K562 (cell line): Measurements from ENCODE around the gene SUMO3. TPM values are rescaled to one million over a fixed set of nuclear protein-coding genes. Genes with fewer than 3 reads are reported as not detected.

ENCODE experiments used
- ATAC-seq: fragments of 200-7000 bp; cut with Tn5 transposase; 3 replicates; pipeline ENCODE4 v1.9.1; 2020; ENCODE audit warnings: moderate library complexity
- BruUV-seq: library from RNA; stranded (reverse); fragments of 400-500 nt; replicated peaks from 2 replicates; lab custom pipeline; 2021; lab: Mats Ljungman, UMichigan
- CTCF ChIA-PET: fragments of 300-600 bp; formaldehyde crosslinking; extraction: SDS; loops from one replicate; lab custom pipeline; 2021; ENCODE audit warnings: low intra/inter-chr PET ratio; lab: Yijun Ruan, JAX
- POLR2A ChIA-PET: fragments of 300-600, 350-650 bp; sonication (Branson Sonifier 250); formaldehyde crosslinking; extraction: SDS; loops from one replicate; lab custom pipeline; 2021; ENCODE audit warnings: antibody characterized with exemption, inconsistent platforms; lab: Yijun Ruan, JAX
- DNase-seq, 4 experiments: peaks; one replicate each; pipeline versions ENCODE4 v3.0.0 to v3.0.0-alpha.2; 2011 to 2018; ENCODE audit warnings: low spot score in 3 of 4, mixed read lengths in 3 of 4; ENCODE audit errors: extremely low read depth in 1 of 4
- FAIRE-seq: peaks from 2 replicates; lab custom pipeline; 2011; peaks lifted over from hg19 to GRCh38; lab: Jason Lieb, UNC
- H2AFZ ChIP-seq: 2 replicates; pipeline ENCODE4 v1.6.0; 2011; ENCODE audit warnings: low read depth, low read length, control low read depth, inconsistent platforms
- H3K27ac ChIP-seq: fragments of 200-600 bp; 3 replicates; pipeline ENCODE4 v1.8.0; 2011; ENCODE audit warnings: low read depth, mild to moderate bottlenecking, control low read depth, inconsistent platforms, low read length, moderate library complexity, mixed read lengths; ENCODE audit errors: extremely low read depth
- H3K27me3 ChIP-seq, 2 experiments: fragments of 300-600 bp in 1 of 2; 2 replicates in 1 of 2; 3 replicates in 1 of 2; pipeline versions ENCODE4 v1.6.0 to v1.8.0; 2011; ENCODE audit warnings: inconsistent platforms in 2 of 2, low read length in 2 of 2, mild to moderate bottlenecking in 1 of 2, mixed read lengths in 1 of 2, moderate library complexity in 1 of 2; ENCODE audit not compliant: control insufficient read depth in 2 of 2, insufficient read depth in 2 of 2
- H3K36me3 ChIP-seq: fragments of 300-600 bp; 3 replicates; pipeline ENCODE4 v1.8.0; 2011; ENCODE audit warnings: mild to moderate bottlenecking, low read length, inconsistent platforms; ENCODE audit not compliant: control insufficient read depth, insufficient read depth
- H3K4me1 ChIP-seq, 2 experiments: fragments of 200-600 bp in 1 of 2; replicated peaks in 1 of 2; 2 replicates in 1 of 2; 3 replicates in 1 of 2; pipeline versions ENCODE4 v1.5.1 to v1.8.0; 2011; ENCODE audit warnings: inconsistent platforms in 2 of 2, low read length in 2 of 2, mild to moderate bottlenecking in 1 of 2, mixed read lengths in 1 of 2, moderate library complexity in 1 of 2; ENCODE audit not compliant: control insufficient read depth in 2 of 2, insufficient read depth in 2 of 2
- H3K4me2 ChIP-seq: 2 replicates; pipeline ENCODE4 v1.6.1; 2011; ENCODE audit warnings: low read length, control low read depth, inconsistent platforms, mixed read lengths; ENCODE audit not compliant: insufficient read depth
- H3K4me3 ChIP-seq: fragments of 200-600 bp; sonication (generic), shearing (Covaris generic); 2 replicates; pipeline ENCODE4 v1.5.1; 2016; ENCODE audit warnings: control low read depth, inconsistent platforms
- H3K79me2 ChIP-seq: fragments of 200-600 bp; 3 replicates; pipeline ENCODE4 v1.8.0; 2011; ENCODE audit warnings: low read length, inconsistent platforms; ENCODE audit not compliant: control insufficient read depth, insufficient read depth
- H3K9ac ChIP-seq, 2 experiments: 2 replicates each; pipeline versions ENCODE4 v1.6.0 to v1.6.1; 2011; ENCODE audit warnings: low read depth in 2 of 2, low read length in 2 of 2, control low read depth in 1 of 2, inconsistent platforms in 1 of 2, mild to moderate bottlenecking in 1 of 2, mixed read lengths in 1 of 2; ENCODE audit not compliant: insufficient read depth in 1 of 2
- H3K9me1 ChIP-seq: one replicate; pipeline ENCODE4 v1.6.0; 2011; ENCODE audit warnings: inconsistent platforms, mild to moderate bottlenecking, low read length, moderate library complexity; ENCODE audit not compliant: control insufficient read depth, insufficient read depth
- H3K9me3 ChIP-seq: replicated peaks from 2 replicates; pipeline ENCODE4 v1.5.1; 2011; ENCODE audit warnings: low read depth, low read length, inconsistent platforms; ENCODE audit not compliant: control insufficient read depth, insufficient read depth
- H4K20me1 ChIP-seq: replicated peaks from 2 replicates; pipeline ENCODE4 v1.6.1; 2011; ENCODE audit warnings: low read length, inconsistent platforms, mixed read lengths; ENCODE audit not compliant: control insufficient read depth, insufficient read depth
- ASH1L ChIP-seq: fragments of 450-650 bp; IDR thresholded peaks from 2 replicates; pipeline ENCODE4 v1.6.1; 2018; ENCODE audit warnings: borderline replicate concordance, mild to moderate bottlenecking, low read depth; ENCODE audit not compliant: partially characterized antibody
- BCL6 ChIP-seq: fragments of 250-450 bp; sonication (Bioruptor Pico); IDR thresholded peaks from 2 replicates; pipeline ENCODE4 v1.4.0; 2020
- CBX1 ChIP-seq: sonication (generic); IDR thresholded peaks from 2 replicates; pipeline ENCODE4 v1.6.1; 2016; ENCODE audit warnings: antibody characterized with exemption, low read depth, mild to moderate bottlenecking
- CHD1 ChIP-seq: fragments of 200-600 bp; sonication (generic); IDR thresholded peaks from one replicate; pipeline ENCODE4 v1.6.1; 2012; ENCODE audit warnings: mild to moderate bottlenecking, moderate library complexity, low read length, inconsistent platforms
- JUN ChIP-seq, 2 experiments: sonication (generic) in 1 of 2; formaldehyde crosslinking in 1 of 2; IDR thresholded peaks; 2 replicates each; pipeline versions ENCODE4 v1.6.1 to v1.8.0; 2012 to 2022; ENCODE audit warnings: borderline replicate concordance in 2 of 2, mild to moderate bottlenecking in 2 of 2, improper control_type of control experiment in 1 of 2, low read depth in 1 of 2, low read length in 1 of 2, missing genetic modification reagents in 1 of 2
- JUND ChIP-seq, 2 experiments: IDR thresholded peaks; 2 replicates in 1 of 2; 3 replicates in 1 of 2; pipeline ENCODE4 v1.6.1; 2011; ENCODE audit warnings: borderline replicate concordance in 2 of 2, low read depth in 2 of 2, low read length in 2 of 2, improper control_type of control experiment in 1 of 2, missing biosample characterization in 1 of 2, missing genetic modification characterization in 1 of 2, missing genetic modification reagents in 1 of 2
- KDM4B ChIP-seq, 2 experiments: fragments of 450-650 bp in 1 of 2; sonication (generic) in 1 of 2; IDR thresholded peaks; 2 replicates each; pipeline ENCODE4 v1.6.1; 2016 to 2017; ENCODE audit warnings: borderline replicate concordance in 2 of 2, antibody characterized with exemption in 1 of 2, low read depth in 1 of 2, mild to moderate bottlenecking in 1 of 2
- KHSRP ChIP-seq: fragments of 450-650 bp; IDR thresholded peaks from 2 replicates; pipeline ENCODE4 v1.6.1; 2017
- MIER1 ChIP-seq: fragments of 450-650 bp; IDR thresholded peaks from 2 replicates; pipeline ENCODE4 v1.6.1; 2016; ENCODE audit warnings: antibody characterized with exemption, mild to moderate bottlenecking, low read depth
- NCOA4 ChIP-seq: fragments of 450-650 bp; IDR thresholded peaks from 2 replicates; pipeline ENCODE4 v1.6.1; 2018; ENCODE audit warnings: mild to moderate bottlenecking; ENCODE audit not compliant: partially characterized antibody
- POLR2AphosphoS5 ChIP-seq: IDR thresholded peaks from 2 replicates; pipeline ENCODE4 v1.6.1; 2011; ENCODE audit warnings: mild to moderate bottlenecking, low read depth, low read length, moderate library complexity; ENCODE audit not compliant: control insufficient read depth, insufficient read depth
- POLR2B ChIP-seq: fragments of 450-650 bp; IDR thresholded peaks from 2 replicates; pipeline ENCODE4 v1.6.1; 2018; ENCODE audit warnings: low read depth; ENCODE audit not compliant: partially characterized antibody
- POLR2H ChIP-seq: IDR thresholded peaks from 2 replicates; pipeline ENCODE4 v1.6.1; 2016; ENCODE audit warnings: missing genetic modification characterization, low read depth, mild to moderate bottlenecking, control low read depth, missing compliant biosample characterization, moderate library complexity
- SMAD1 ChIP-seq: fragments of 150-350 bp; IDR thresholded peaks from 2 replicates; pipeline ENCODE4 v1.6.1; 2014; ENCODE audit warnings: low read length, low read depth; ENCODE audit not compliant: partially characterized antibody
- STAT5B ChIP-seq: fragments of 250-450 bp; sonication (Bioruptor Pico); IDR thresholded peaks from 2 replicates; pipeline ENCODE4 v1.8.0; 2021; ENCODE audit warnings: mild to moderate bottlenecking, inconsistent platforms
- ZBTB9 ChIP-seq: fragments of 450-650 bp; formaldehyde crosslinking; IDR thresholded peaks from 2 replicates; pipeline ENCODE4 v1.4.0; 2020; ENCODE audit warnings: mild to moderate bottlenecking, moderate library complexity
- ZNF140 ChIP-seq: fragments of 250-450 bp; sonication (Bioruptor Pico); IDR thresholded peaks from 2 replicates; pipeline ENCODE4 v1.8.0; 2021; ENCODE audit warnings: moderate library complexity, mild to moderate bottlenecking, inconsistent platforms
- ZNF263 ChIP-seq: sonication (generic); formaldehyde crosslinking; IDR thresholded peaks from 2 replicates; pipeline ENCODE4 v1.8.0; 2022; ENCODE audit warnings: mild to moderate bottlenecking, missing genetic modification reagents, borderline replicate concordance
- ZNF277 ChIP-seq: fragments of 250-450 bp; sonication (Bioruptor Pico); IDR thresholded peaks from 2 replicates; pipeline ENCODE4 v1.8.0; 2022; ENCODE audit warnings: inconsistent platforms, mild to moderate bottlenecking, moderate library complexity, borderline replicate concordance
- WGBS: fragments of 100-300 bp; shearing (Covaris generic); methylation state at CpG from one replicate; pipeline ENCODE4 v1.1.6; 2016; ENCODE audit warnings: low coverage, mixed read lengths; ENCODE audit not compliant: insufficient coverage; ENCODE audit errors: missing lambda C conversion rate; 5-methylcytosine and 5-hydroxymethylcytosine counted together
- in situ Hi-C: fragments of 300-500 bp; cut with MboI; formaldehyde crosslinking; loops from 4 replicates; pipeline ENCODE4 v1.15.0; 2018; ENCODE audit warnings: inconsistent platforms, mixed read lengths
- intact Hi-C: fragments of 100-400 bp; cut with micrococcal nuclease; formaldehyde crosslinking; loops from 2 replicates; pipeline ENCODE4 v1.14.2; 2022
- polyA plus RNA-seq, 8 experiments: library from polyadenylated mRNA; depleted of rRNA in 4 of 8; stranded (reverse) in 5 of 8; unstranded in 3 of 8; fragments of >200 nt; fragmentation: Nextera tagmentation in 2 of 8; fragmentation: Illumina TruSeq in 1 of 8; extraction: Ambion mirVana in 2 of 8; extraction: Trizol in 1 of 8; gene quantifications; 2 replicates each; pipeline versions ENCODE4 v1.2.1 to v1.2.3, GENCODE V29; 2011 to 2014; ENCODE audit warnings: inconsistent platforms in 1 of 8, missing spikeins in 1 of 8
- total RNA-seq, 7 experiments: library from RNA; depleted of rRNA in 6 of 7; stranded (reverse); fragments of >200 nt in 6 of 7; fragmentation: Illumina TruSeq in 2 of 7; extraction: Trizol in 2 of 7; gene quantifications; 2 replicates each; pipeline versions ENCODE4 v1.2.1 to v1.2.3, GENCODE V29; 2011 to 2021; ENCODE audit warnings: low replicate concordance in 1 of 7

The SUMO3 gene
- total and polyA plus RNA-seq, 9 of the 15 experiments (the other 6 are each of a cell fraction or from before 2014, with no cell fraction given): 13.9 to 143 (median 113) TPM

GRCh38 chr21:44828362-44829056 is 10.6 kb upstream of the SUMO3 start:
- BruUV-seq: no TSS peak
- Histone ChIP-seq H3K4me3 (no peak overlapping the region), H3K4me2 (no peak overlapping the region), H3K9me3 (peaks cover 19% of the 10 kb centered on the region), H3K9ac (no peak overlapping the region), H3K27me3 (no peaks in the 10 kb centered on the region), H3K4me1 (peaks cover 0 to 8% of the 10 kb centered on the region in 2 experiments; a peak in 1 of 5 replicates), H3K27ac (no peak overlapping the region), H3K9me1 (no peaks in the 10 kb centered on the region), H3K79me2 (no peaks in the 10 kb centered on the region), H2AFZ (no peak overlapping the region), H4K20me1 (no peaks in the 10 kb centered on the region), H3K36me3 (no peaks in the 10 kb centered on the region)
- no peak for FAIRE-seq
- intact Hi-C loops: no loop called here
- WGBS: 8% methylated on average over 4 of the region's 4 CpGs
- DNase-seq: no peak
- ChIA-PET CTCF (interaction anchor here (1.1 kb wide), 1 partner anchor 10 kb away, joined by 3 read pairs; no protein-coding TSS in a partner anchor), POLR2A (interaction anchor here (0.5 kb wide), 1 partner anchor 32 kb away, joined by 3 read pairs; no protein-coding TSS in a partner anchor)
- in situ Hi-C loops: no loop called here
- ATAC-seq: no peak
- TF ChIP-seq ZBTB9 (CRISPR knock-in tag) (no peak), ASH1L (peak; percentile 27), KHSRP (no peak), CHD1 (no peak), POLR2H (tag) (no peak), JUN (IDR thresholded peaks at IDR 0.05; ENCODE audit: borderline replicate concordance, low read depth, low read length) (0 out of 2 replicates have a peak, but pooled peaks have one; percentile 22), JUN (CRISPR knock-in tag; IDR thresholded peaks at IDR 0.05; ENCODE audit: borderline replicate concordance) (no peak), ZNF140 (CRISPR knock-in tag) (no peak), ZNF277 (CRISPR knock-in tag) (no peak), JUND (IDR thresholded peaks at IDR 0.05; ENCODE audit: borderline replicate concordance, low read depth, low read length) (no peak), JUND (tag; IDR thresholded peaks at IDR 0.05; ENCODE audit: borderline replicate concordance, low read depth, low read length) (no peak), POLR2B (no peak), KDM4B (IDR thresholded peaks at IDR 0.05; ENCODE audit: borderline replicate concordance in 2 of 2, low read depth in 1 of 2) (no peak), ZNF263 (CRISPR knock-in tag) (no peak), NCOA4 (no peak), BCL6 (CRISPR knock-in tag) (no peak), STAT5B (CRISPR knock-in tag) (no peak), CBX1 (0 out of 2 replicates have a peak, but pooled peaks have one; percentile 60), SMAD1 (no peak), POLR2AphosphoS5 (no peak), MIER1 (peak; percentile 68; the same call in 1 of the 2 replicates)
